ENCODE measurements around the gene PLTP. TPM values are rescaled to one million over a fixed set of nuclear protein-coding genes. Genes with fewer than 3 reads are reported as not detected.

Gene PLTP
- total and polyA plus RNA-seq, 2 of the 13 experiments (the other 11 are each of a cell fraction or from before 2014, with no cell fraction given), result 16.9 to 28.6 TPM

GRCh38 chr20:45880988-45881788 is 30.8 kb downstream of the PLTP start, which contains the start of gene ZSWIM1 (continued):
- TF ChIP-seq ZNF704 (CRISPR knock-in tag; IDR thresholded peaks at IDR 0.05; ENCODE audit: borderline replicate concordance) (peak; percentile 90), U2AF2 (IDR thresholded peaks at IDR 0.05; ENCODE audit: low read depth, low read length) (peak; percentile 95), ZNF687 (CRISPR knock-in tag; IDR thresholded peaks at IDR 0.05) (peak; percentile 85), MLXIP (CRISPR knock-in tag; IDR thresholded peaks at IDR 0.05; ENCODE audit: borderline replicate concordance) (no peak), ZSCAN31 (CRISPR knock-in tag; IDR thresholded peaks at IDR 0.05; ENCODE audit: low read depth) (peak; percentile 79; the same call in 1 of the 2 replicates), ZNF737 (CRISPR knock-in tag; IDR thresholded peaks at IDR 0.05; ENCODE audit: borderline replicate concordance) (0 out of 2 replicates have a peak, but pooled peaks have one; percentile 20), PAF1 (CRISPR knock-in tag; IDR thresholded peaks at IDR 0.05) (peak; percentile 69; the same call in 1 of the 2 replicates), ZNF343 (CRISPR knock-in tag; IDR thresholded peaks at IDR 0.05) (no peak; the same call in 1 of the 2 replicates), FOXP1 (IDR thresholded peaks at IDR 0.05) (no peak), FOXP1 (CRISPR knock-in tag; IDR thresholded peaks at IDR 0.05) (0 out of 2 replicates have a peak, but pooled peaks have one; percentile 6), POGZ (CRISPR knock-in tag; IDR thresholded peaks at IDR 0.05) (peak; percentile 75), ZNF678 (CRISPR knock-in tag; IDR thresholded peaks at IDR 0.05) (peak; percentile 86), ZNF354B (CRISPR knock-in tag; IDR thresholded peaks at IDR 0.05) (no peak), ARID4A (CRISPR knock-in tag; IDR thresholded peaks at IDR 0.05; ENCODE audit: borderline replicate concordance) (peak; percentile 95)

Data from HepG2 (cell line).